SH-SY5Y (cell line): ENCODE data around the gene NUP54.

Experiments
- GATA2 ChIP-seq: IDR thresholded peaks from 2 replicates; pipeline ENCODE4 v1.6.1; 2011; ENCODE audit warnings: mild to moderate bottlenecking, low read depth, low read length
- GATA3 ChIP-seq: IDR thresholded peaks from 2 replicates; pipeline ENCODE4 v1.6.1; 2011; ENCODE audit warnings: low read depth, mild to moderate bottlenecking, low read length, moderate library complexity

The NUP54 gene

DNA sequence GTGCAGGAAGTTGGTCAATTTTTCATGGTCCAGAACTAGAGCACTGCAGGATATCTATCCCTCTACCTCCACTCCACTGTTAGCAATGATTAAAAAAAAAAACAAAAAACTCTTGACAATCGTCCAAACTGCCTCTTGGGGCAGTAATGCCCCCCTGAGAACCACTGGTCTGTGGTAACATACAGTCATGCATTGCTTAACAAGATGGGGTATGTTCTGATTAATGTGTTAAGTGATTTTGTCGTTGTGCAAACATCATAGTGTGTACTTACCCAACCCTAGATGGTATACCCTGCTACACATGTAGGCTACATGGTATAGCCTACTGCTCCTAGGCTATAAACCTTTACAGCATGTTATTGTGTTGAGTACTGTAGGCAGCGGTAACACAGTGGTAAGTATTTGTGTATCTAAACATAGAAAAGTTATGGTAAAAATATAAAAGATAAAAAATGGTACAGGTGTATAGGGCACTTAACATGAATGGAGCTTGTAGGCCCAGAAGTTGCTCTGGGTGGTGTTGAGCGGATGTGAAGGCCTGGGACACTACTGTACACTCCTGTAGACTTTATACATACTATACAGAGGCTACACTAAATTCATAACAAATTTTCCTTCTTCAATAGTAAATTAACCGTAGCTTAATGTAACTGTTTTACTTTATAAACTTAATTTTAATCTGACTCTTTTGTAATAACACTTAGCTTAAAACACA lies 39.6 kb downstream of the NUP54 start:
- no peak for TF ChIP-seq GATA3
- no peak for TF ChIP-seq GATA2

GRCh38 chr4:76106442-76106841 lies 41.8 kb downstream of the NUP54 start:
- TF ChIP-seq GATA3 (no peak), GATA2 (no peak)

- no peak for TF ChIP-seq GATA2
- TF ChIP-seq GATA3: no peak
These were observed 42.5 kb downstream of the NUP54 start for GRCh38 chr4:76105652-76106051.

DNA sequence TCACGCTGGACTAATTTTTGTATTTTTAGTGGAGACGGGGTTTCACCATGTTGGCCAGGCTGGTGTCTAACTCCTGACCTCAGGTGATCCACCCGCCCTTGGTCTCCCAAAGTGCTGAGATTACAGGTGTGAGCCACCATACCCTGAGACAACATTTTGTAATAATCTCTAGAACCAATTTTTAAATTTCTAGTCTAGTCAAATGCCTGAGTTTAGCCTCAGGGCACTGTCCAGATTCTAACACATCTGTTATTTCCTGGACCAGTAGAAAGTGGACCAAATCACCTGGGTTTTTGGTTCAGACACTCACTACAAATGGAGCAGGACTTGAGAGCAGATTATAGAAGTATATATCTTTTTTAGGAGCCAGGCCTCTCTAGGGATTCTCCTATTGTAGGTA lies 52.1 kb downstream of the NUP54 start:
- TF ChIP-seq GATA2 (no peak), GATA3 (no peak)

- TF ChIP-seq GATA3 (no peak), GATA2 (no peak)
These were observed 52.6 kb downstream of the NUP54 start for GRCh38 chr4:76095568-76095967.

- TF ChIP-seq GATA2 (no peak), GATA3 (no peak)
These were observed 57.1 kb downstream of the NUP54 start for GRCh38 chr4:76091052-76091451.

DNA sequence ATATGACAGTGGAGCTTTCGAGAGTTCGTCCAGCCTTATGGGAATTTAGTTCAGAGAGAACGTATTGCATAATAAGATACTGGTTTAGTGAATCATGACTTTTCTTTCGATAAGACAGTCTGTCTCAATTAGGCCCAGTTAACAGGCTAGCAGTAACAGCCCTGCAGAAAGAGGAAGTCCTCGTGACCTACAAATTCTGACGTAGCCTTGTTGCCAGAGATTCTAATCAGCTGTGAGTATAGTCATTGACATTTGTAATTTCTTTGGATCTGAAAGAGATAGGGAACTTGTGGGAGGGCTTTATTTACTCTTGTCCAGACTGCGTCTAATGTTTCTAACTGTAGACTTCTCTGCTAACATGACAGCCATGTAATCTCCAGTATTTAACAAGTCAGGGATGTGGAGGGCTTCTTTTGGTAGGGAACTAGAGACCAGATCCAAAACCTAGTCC lies 57.9 kb downstream of the NUP54 start:
- TF ChIP-seq GATA2: peak; percentile 91
- peak; percentile 77 for TF ChIP-seq GATA3

GRCh38 chr4:76088719-76089118 lies 59.5 kb downstream of the NUP54 start:
- TF ChIP-seq GATA3: no peak
- no peak for TF ChIP-seq GATA2

- no peak for TF ChIP-seq GATA3
- TF ChIP-seq GATA2: no peak
These were observed 61.0 kb downstream of the NUP54 start for GRCh38 chr4:76087007-76087769.

DNA sequence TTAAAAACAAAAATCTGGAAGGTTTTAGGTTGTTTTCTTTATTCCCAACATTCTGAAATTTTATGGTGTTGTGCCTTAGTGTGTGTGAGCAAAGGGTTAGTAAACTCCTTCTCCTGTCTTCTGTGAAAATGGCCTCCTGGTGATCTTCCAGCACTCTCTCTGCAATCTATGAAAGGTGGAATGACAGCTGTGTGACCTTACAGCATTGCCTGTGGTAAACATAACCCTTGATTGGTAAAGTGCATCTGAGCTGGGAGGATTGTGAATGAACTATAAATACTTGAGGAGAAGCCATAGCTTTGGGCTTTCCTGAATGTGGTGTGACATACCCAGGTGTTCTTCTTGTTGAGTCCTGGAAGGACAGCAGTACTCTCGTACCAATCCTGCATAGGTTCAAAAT lies 63.7 kb downstream of the NUP54 start:
- TF ChIP-seq GATA2 (no peak), GATA3 (no peak)

DNA sequence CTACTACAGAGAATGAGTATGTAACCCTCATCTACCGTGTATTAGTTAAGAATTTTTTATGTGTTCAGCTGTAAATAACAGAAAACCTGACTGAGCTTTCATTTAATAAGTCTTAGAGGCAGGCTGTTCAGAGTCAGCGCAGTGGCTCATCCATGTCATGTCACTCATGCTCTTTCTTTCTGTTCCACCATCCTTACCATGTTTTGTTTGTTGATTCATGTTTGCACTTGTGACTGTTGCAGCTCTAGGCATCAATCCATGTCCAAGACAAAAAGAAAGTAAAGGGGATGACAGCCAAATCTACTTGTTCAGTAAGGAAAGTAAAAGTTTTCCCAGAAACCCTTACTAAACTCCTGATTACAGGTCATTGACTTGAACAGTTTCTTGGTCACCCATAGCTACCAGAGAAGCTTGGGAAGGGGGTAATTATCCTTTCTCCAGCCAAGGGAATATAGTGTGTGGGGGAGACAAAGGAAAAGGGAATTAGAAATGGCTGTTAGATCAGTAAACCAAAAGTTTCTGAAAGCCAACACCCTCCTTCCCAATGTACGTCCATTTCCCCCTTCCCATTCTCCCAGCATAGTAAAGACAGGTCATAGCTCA lies 64.7 kb downstream of the NUP54 start:
- no peak for TF ChIP-seq GATA2
- TF ChIP-seq GATA3: no peak

DNA sequence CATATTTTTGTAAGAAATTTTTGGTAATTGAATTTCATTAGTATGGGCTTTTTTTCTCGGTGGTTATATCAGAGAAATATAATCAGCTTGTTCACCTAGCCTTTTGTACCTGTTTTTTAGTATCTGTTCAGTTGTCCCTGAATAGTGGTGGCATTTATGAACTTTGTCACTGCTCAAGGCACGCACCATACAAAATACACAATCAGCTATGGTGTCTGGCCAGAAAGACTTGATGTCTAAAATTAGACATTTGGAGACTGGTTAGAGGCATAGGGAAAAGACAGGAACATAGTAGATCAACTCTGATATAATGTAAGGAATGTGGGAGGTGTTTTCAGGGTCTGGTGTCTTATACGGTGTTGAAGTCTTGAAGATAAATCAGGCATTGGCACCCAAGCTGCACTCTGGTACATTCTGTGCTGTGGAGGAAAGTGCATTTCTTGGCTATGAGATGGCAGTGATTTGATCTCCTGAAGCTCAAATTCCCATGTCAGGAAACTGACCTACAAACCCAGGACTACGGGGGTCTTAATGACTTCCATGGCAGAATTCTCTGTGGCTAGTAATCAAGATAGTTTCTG lies 70.1 kb downstream of the NUP54 start:
- TF ChIP-seq GATA3 (no peak), GATA2 (no peak)

GRCh38 chr4:76074993-76075600 lies 73.1 kb downstream of the NUP54 start:
- TF ChIP-seq GATA3 (no peak), GATA2 (no peak)

DNA sequence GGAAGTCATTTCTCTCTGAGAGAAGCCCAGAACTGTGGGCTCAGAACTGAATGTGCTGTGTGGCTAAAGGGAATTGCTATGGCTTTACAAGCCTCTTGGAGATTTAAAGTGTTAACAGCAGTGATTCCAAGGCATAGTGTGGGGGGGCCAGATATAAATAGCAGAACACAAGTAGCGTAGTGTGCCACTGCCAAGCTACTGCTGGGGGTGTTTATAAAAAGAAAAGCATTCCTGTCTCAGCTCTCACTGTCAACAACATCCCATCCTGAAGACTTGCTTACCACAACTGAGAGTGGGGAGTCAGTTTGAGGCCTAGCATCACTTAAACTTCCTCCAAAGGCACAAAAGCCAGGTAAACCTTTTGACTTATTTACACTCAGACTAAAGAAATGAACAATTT lies 73.7 kb downstream of the NUP54 start, which contains the start of gene ART3:
Gene ART3, plus strand, starts transcription at position 242 of the 400 bp plus-strand sequence. CDS start 1,181 bp downstream, outside the sequence.
- TF ChIP-seq GATA2 (no peak), GATA3 (no peak)

DNA sequence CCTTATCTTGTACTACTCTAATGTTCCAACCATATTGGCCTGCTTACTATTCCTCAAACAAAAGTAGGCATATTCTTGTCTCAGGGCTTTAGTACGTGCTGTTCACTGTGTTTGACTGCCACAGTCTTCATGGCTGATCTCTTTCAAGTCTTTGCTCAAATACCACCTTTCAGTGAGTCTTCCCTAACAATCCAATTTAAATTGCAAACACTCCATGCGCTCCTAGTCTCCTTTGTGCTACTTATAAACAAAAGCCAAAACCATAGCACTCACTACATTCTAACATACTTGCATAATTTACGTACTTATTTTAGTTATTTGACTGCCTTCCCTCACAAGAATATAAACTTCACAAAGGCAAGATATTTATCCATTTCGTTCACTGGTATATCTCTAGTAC lies 75.4 kb downstream of the NUP54 start:
- no peak for TF ChIP-seq GATA3
- TF ChIP-seq GATA2: no peak
